NCI-H345 (cell line): ENCODE measurements around the gene FAHD2B.
"Not testable (repeated sequence)": the region's sequence is repeated elsewhere in the genome, so short reads cannot be mapped to it uniquely, and the experiment has no call there.

Source experiments
- DNase-seq: peaks from one replicate; lab custom pipeline; 2025; lab: John Stamatoyannopoulos, UW

FAHD2B gene

DNA sequence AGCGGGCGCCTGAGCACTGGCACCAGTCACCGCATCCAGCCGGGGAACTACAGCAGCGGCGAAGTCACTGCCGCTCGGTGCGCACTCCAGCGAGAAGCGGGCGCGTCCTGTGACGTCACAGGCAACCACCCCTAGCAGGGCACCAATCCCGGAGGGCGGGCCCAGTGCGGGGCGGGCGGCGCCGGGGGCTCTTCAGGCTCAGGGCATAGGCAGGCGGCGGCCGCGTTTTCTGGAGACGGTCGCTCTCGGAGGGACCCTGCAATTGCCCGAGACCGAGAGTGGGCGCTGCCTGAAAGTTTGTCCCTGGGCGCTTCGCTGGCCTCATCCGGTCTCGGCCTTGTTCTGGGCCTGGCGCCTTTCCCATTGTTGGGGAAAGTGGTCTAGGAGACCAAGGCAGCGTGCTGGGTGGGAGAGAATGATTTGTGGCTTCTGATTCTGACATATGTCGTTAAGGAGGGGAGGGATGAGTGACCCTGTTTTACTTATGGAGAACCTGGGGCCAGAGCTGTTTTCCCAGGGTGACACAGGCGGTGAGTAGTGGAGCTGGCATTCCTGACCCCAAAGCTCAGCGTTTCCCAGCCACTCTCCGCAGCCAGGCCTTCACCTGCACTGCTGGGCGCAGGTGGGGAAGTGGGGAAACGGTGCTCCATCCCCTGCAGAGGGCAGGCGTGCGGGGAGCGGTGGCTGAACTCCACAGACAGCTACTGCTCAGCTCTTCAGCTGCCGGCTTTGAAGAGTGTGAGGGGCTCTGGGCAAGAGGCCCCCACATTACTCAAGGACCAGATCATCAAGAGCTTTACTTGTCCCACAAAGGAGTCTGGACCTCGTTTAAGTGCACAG is at the start of gene FAHD2B:
Gene FAHD2B, minus strand, starts transcription at position 111 of the 840 bp plus-strand sequence. CDS start 3,176 bp downstream, outside the sequence.
- DNase-seq, result peak; percentile 55

GRCh38 chr2:97144016-97144415 is 49.3 kb upstream of the FAHD2B start:
- not testable (repeated sequence) for DNase-seq

DNA sequence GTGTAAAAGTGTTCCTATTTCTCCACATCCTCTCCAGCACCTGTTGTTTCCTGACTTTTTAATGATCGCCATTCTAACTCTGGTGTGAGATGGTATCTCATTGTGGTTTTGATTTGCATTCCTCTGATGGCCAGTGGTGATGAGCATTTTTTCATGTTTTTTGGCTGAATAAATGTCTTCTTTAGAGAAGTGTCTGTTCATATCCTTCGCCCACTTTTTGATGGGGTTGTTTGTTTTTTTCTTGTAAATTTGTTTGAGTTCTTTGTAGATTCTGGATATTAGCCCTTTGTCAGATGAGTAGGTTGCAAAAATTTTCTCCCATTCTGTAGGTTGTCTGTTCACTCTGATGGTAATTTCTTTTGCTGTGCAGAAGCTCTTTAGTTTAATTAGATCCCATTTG is 34.4 kb upstream of the FAHD2B start:
- DNase-seq, result not testable (repeated sequence)

DNA sequence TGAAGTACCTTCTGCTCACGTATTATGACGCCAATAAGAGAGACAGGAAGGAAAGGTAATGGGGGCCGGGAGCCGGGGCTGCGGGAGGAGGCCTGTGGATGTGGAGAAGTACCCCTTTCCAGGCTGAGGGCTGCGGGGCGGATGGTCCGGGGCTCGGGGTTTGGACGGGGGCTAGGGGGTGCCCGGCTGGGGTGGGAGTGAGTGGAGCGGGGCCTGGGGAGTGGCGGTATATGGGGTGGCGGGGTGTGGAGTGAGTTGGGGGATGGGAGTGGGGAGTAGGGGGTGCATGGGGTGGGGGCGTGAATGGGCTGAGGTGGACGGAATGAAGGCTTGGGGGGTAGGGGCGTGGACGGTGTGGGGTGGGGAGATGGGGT is 19.2 kb upstream of the FAHD2B start:
- DNase-seq, result not testable (repeated sequence)

DNA sequence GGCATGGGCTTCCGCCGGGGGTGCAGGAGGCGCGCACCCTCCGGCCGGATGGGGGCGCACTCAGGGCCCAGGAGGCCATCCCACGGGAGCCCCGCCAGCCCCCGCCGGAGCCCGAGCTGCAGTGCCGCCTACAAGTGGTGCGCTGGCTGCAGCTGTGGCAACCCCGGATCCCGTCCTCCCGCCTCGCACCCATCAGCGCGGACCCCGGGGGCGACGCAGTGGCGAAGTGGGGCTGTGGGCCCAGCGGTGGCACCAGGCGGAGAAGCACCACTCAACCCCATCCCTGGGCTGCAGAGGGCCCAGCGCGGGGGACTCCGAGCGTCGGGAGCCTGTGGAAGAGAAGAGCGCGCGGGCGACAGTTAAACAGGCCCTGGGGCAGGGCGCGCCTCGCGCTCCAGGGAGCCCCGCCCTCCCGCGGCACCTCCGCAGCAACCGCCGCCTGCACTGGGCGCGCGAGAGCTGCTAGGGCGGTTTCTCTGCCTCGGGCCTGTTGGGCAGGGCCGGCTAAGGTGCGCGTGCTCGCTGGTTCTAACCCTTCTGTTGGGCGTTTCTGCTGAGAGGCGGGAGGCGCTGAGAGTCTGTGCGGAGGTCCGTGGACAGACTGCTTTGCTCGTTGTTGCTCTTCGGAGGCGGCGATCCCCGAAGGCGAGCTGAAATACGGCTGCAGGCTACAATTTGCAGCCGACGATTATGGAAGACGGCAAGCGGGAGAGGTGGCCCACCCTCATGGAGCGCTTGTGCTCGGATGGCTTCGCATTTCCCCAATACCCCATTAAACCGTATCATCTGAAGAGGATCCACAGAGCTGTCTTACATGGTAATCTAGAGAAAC is 18.6 kb upstream of the FAHD2B start, which contains the start of gene ANKRD36:
Gene ANKRD36, plus strand, starts transcription at position 104 of the 832 bp plus-strand sequence. Its CDS starts 587 bp downstream, at position 691.
- DNase-seq, result not testable (repeated sequence)

GRCh38 chr2:97112320-97113049 is 17.8 kb upstream of the FAHD2B start:
- DNase-seq, result not testable (repeated sequence)

DNA sequence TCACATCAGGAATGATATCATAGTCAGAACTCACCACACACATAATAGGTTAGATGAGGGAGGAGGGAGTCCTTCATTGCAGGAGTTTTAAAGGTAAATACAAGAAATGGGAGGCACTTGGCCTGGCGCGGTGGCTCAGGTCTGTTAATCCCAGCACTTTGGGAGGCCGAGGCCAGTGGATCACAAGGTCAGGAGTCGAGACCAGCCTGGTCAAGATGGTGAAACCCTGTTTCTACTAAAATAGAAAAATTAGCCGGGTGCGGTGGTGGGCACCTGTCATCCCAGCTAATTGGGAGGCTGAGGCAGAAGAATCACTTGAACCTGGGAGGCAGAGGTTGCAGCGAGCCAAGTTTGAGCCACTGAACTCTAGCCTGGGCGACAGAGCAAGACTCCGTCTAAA is 16.6 kb upstream of the FAHD2B start:
- DNase-seq, result not testable (repeated sequence)

DNA sequence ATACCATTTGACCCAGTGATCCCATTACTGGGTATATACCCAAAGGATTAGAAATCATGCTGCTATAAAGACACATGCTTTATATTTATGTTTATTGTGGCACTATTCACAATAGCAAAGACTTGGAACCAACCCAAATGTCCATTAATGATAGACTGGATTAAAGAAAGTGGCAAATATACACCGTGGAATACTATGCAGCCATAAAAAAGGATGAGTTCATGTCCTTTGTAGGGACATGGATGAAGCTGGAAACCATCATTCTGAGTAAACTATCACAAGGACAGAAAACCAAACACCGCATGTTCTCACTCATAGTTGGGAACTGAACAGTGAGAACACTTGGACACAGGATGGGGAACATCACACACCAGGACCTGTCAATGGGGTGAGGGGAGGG is 12.2 kb upstream of the FAHD2B start:
- DNase-seq, result not testable (repeated sequence)

GRCh38 chr2:97098786-97099372 is 4.2 kb upstream of the FAHD2B start:
- DNase-seq, result not testable (repeated sequence)

GRCh38 chr2:97095661-97096060 is 979 bp upstream of the FAHD2B start:
- no peak for DNase-seq

DNA sequence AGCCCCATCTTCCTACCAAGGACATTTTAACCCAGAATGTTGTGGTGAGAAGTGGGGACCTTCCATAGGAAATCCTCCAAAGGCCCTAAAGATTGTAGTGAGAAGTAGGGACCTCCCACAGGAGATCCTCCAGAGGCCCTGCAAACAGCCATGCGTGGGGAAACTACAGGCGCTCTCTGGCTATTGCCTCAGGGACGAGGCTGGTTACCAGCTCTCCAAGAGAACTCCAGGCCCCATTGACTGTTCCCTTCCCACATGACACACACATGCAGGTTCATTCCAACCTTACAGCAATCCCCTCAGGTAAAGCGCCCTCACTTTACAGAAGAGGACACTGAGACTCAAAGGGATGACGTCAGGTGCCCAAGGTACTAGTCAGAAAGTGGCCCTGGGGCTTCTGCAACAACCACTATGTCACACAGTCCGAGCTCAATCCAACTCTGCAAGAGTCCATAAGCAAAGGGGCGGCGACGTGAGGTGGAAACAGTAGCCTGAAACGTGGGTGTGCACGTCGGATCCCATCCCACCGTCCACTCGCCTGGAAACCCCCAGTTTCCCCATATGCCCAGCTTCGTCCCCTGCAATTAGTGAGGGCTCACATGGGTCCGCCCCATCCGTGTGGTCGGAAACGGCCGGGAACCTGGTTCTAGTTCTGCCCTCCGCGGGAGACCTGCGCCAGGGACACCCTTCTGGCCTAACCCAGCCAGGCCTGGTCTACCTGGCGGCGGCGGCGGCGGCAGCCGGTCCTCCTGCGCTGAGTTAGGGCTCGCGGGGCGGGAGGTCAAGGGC is 505 bp downstream of the FAHD2B start:
- peak; percentile 1 for DNase-seq

GRCh38 chr2:97092946-97093345 is 1.7 kb downstream of the FAHD2B start:
- not testable (repeated sequence) for DNase-seq

DNA sequence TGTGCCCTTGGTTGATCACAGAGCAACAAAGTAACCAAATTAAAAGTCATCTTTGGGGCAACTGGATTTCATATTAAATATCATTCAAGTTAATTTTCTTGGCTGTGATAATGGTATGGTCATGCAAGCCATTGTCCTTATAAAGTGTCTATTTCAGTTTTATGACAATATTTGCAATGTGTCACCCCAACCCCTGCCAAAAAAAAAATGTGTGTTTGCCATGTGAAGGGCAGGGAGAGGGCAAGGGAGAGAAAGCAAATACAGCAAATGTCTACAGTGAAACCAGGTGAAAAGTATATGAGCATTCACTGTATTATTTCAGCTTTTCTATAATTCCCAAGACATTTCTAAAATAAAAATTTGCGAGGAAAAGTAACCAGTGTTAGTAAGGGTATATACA is 6.0 kb downstream of the FAHD2B start:
- not testable (repeated sequence) for DNase-seq

DNA sequence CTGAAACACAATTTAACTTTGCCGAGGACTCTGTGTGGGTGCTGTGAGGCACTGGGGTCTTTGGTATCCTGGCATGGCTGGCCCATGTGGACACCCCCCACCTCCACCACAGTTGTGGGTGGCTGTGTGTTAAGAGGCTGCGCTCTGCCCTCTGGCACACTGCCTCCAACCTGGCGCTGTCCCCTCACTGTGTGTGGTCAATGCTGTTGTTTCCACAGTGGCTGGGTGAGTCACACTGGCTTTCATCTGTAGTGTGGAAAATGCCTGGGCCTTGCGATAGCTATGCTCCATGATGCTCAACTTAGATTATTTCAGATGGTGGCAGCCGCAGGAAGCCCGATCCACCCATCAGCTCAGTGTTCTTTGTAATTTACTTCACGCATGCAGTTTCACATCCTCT is 9.6 kb downstream of the FAHD2B start:
- not testable (repeated sequence) for DNase-seq

- not testable (repeated sequence) for DNase-seq
Observed at GRCh38 chr2:97083516-97083915, 11.2 kb downstream of the FAHD2B start.

DNA sequence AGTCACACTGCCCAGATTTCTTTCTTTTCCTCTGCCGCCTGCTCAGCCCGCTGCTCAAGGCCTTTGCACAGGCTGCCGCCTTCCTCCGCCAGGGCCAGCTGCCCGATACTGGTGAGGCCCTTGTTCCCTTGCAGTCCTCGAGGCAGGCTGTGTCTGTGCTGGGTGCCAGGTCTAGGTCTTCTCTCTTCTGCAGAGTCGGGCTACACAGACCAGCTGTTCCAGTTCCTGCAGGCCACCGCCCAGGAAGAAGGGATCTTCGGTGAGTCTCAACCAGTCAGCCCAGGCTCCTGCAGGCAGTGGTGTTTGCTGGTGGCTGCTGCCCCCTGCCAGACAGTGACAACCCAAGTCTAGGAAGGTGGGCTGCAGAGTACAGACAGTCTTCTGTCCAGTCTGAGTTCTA is 12.5 kb downstream of the FAHD2B start:
- not testable (repeated sequence) for DNase-seq

GRCh38 chr2:97080855-97081254 is 13.8 kb downstream of the FAHD2B start:
- DNase-seq, result not testable (repeated sequence)

- peak; percentile 1 for DNase-seq
Observed at GRCh38 chr2:97077213-97077612, 17.5 kb downstream of the FAHD2B start.

- not testable (repeated sequence) for DNase-seq
Observed at GRCh38 chr2:97070915-97071314, 23.8 kb downstream of the FAHD2B start.

- DNase-seq, result not testable (repeated sequence)
Observed at GRCh38 chr2:97068722-97069121, 26.0 kb downstream of the FAHD2B start.

GRCh38 chr2:97068074-97068473 is 26.6 kb downstream of the FAHD2B start:
- DNase-seq, result no peak
